Retinal pigment epithelial cell (primary cell): Measurements from ENCODE around the gene TMEM156.
"Not testable (repeated sequence)": the region's sequence is repeated elsewhere in the genome, so short reads cannot be mapped to it uniquely, and the experiment has no call there.

ENCODE experiments used
- DNase-seq: peaks from one replicate; pipeline ENCODE4 v3.0.0-alpha.2; 2010; ENCODE audit warnings: low read depth
- H3K4me3 ChIP-seq: 2 replicates; pipeline ENCODE4 v1.5.1; 2011; ENCODE audit warnings: mild to moderate bottlenecking, low read length, control low read depth, moderate library complexity
- TF ChIP-seq, protein P1 (sequence below): conservative IDR thresholded peaks from 2 replicates; pipeline ENCODE4 v1.5.1; 2011; ENCODE audit warnings: low read depth, low read length, control low read depth, inconsistent platforms

TMEM156 gene

GRCh38 chr4:39022241-39022640, 10.0 kb downstream of the TMEM156 start:
- H3K4me3 ChIP-seq, result no peak overlapping the region
- TF ChIP-seq, protein P1, sequence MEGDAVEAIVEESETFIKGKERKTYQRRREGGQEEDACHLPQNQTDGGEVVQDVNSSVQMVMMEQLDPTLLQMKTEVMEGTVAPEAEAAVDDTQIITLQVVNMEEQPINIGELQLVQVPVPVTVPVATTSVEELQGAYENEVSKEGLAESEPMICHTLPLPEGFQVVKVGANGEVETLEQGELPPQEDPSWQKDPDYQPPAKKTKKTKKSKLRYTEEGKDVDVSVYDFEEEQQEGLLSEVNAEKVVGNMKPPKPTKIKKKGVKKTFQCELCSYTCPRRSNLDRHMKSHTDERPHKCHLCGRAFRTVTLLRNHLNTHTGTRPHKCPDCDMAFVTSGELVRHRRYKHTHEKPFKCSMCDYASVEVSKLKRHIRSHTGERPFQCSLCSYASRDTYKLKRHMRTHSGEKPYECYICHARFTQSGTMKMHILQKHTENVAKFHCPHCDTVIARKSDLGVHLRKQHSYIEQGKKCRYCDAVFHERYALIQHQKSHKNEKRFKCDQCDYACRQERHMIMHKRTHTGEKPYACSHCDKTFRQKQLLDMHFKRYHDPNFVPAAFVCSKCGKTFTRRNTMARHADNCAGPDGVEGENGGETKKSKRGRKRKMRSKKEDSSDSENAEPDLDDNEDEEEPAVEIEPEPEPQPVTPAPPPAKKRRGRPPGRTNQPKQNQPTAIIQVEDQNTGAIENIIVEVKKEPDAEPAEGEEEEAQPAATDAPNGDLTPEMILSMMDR, result no peak
- DNase-seq, result no peak

- DNase-seq, result no peak
- TF ChIP-seq, protein P1, result no peak
- no peak overlapping the region for H3K4me3 ChIP-seq
These were observed 10.6 kb downstream of the TMEM156 start for GRCh38 chr4:39021631-39022030.

- TF ChIP-seq, protein P1, result no peak
- H3K4me3 ChIP-seq, result no peak overlapping the region
- no peak for DNase-seq
These were observed 12.1 kb downstream of the TMEM156 start for GRCh38 chr4:39020130-39020529.

- no peak for DNase-seq
- H3K4me3 ChIP-seq, result no peak overlapping the region
- TF ChIP-seq, protein P1, result no peak
These were observed 18.2 kb downstream of the TMEM156 start for GRCh38 chr4:39014028-39014427.

GRCh38 chr4:39004758-39005157, 27.5 kb downstream of the TMEM156 start:
- DNase-seq, result no peak
- TF ChIP-seq, protein P1, result no peak
- H3K4me3 ChIP-seq, result no peak overlapping the region

GRCh38 chr4:39002058-39002457, 30.2 kb downstream of the TMEM156 start:
- not testable (repeated sequence) for H3K4me3 ChIP-seq, DNase-seq

- DNase-seq, result no peak
- H3K4me3 ChIP-seq, result no peak overlapping the region
- TF ChIP-seq, protein P1, result no peak
These were observed 36.6 kb downstream of the TMEM156 start for GRCh38 chr4:38995660-38996005.

DNA sequence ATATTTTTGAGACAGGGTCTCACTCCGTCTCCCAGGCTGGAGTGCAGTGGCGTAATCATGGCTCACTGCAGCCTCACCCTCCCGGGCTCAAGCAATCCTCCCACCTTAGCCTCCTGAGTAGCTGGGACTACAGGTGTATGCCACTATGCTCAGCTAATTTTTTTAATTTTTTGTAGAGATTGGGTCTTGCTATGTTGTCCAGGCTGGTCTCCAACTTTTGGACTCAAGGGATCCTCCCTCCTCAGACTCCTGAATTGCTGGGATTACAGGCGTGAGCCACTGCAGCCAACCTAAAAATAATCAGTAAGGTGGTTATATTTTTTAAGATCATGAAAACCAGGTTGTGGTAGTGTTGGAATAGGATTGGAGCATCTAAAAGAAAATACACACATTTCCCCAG, 38.1 kb downstream of the TMEM156 start:
- DNase-seq, result no peak
- TF ChIP-seq, protein P1, result no peak
- no peak overlapping the region for H3K4me3 ChIP-seq
